HG03139 (cell line): ENCODE measurements around the gene FAM171A2.
"Not testable (repeated sequence)": the region's sequence is repeated elsewhere in the genome, so short reads cannot be mapped to it uniquely, and the experiment has no call there.

Source experiments
- ATAC-seq: cut with Tn5 transposase; IDR thresholded peaks from one replicate; pipeline ENCODE4 v1.9.1; 2021; ENCODE audit not compliant: unreplicated experiment

FAM171A2 gene

GRCh38 chr17:44348234-44348987, 15.2 kb downstream of the FAM171A2 start:
- ATAC-seq, result peak; percentile 37

DNA sequence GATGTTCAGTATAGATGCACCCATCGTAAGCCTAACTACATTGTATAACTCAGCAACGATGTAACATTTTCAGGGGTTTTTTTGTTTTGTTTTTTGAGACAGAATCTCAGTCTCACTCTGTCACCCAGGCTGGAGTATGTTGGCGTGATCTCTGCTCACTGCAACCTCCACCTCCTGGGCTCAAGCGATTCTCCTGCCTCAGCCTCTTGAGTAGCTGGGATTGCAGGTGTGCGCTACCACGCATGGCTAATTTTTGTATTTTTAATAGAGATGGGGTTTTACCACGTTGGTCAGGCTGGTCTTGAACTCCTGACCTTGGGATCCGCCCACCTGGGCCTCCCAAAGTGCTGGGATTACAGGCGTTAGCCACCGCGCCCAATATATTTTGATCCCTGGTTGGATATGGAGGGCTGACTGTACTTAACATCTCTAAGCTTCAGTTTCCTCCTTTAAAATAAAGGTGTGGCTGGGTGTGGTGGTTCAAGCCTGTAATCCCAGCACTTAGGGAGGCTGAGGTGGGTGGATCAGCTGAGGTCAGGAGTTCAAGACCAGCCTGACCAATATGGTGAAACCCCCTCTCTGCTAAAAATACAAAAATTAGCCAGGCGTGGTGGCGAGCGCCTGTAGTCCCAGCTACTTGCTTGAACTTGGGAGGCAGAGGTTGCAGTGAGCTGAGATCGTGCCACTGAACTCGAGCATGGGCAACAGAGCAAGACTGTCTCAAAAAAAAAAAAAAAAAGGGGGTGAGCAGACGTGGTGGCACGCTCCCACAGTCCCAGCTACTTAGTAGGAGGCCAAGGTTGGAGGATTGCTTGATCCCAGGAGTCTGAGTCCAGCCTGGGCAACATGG, 16.2 kb downstream of the FAM171A2 start:
- ATAC-seq, result not testable (repeated sequence)

DNA sequence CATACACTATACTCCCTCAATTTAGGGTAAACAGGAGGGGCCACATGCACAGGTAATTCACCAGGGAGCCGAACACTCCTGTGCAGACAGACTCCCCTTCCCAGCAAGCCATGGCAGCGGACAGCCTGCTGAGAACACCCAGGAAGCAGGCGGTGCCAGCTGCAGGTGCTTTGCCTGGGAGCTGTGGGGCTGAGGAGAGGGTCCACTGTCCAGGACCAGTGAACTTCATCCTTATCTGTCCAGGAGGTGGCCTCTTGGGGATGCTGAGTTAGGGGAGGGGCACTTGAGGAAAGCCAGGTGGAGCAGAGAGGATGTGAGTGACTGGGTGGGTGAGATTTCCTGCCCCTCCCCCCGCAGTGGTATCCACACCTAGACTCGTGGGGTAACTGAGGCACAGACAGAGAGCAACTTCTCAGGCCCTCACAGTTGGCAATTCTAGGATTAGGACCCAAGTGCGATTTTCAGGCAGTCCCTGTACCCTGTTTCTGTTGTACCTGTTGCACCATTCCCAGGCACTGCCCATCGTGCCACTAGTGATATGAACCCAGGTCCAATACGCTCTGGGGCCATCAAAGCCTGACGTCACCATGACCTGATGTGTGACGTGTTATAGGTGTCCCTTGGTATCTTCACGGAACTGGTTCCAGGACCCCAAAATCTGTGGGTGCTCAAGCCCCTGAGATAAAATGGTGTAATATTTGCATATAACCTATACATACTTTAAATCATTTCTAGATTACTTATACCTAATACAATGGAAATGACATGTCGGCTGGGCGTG, 17.4 kb downstream of the FAM171A2 start:
- ATAC-seq, result no peak

DNA sequence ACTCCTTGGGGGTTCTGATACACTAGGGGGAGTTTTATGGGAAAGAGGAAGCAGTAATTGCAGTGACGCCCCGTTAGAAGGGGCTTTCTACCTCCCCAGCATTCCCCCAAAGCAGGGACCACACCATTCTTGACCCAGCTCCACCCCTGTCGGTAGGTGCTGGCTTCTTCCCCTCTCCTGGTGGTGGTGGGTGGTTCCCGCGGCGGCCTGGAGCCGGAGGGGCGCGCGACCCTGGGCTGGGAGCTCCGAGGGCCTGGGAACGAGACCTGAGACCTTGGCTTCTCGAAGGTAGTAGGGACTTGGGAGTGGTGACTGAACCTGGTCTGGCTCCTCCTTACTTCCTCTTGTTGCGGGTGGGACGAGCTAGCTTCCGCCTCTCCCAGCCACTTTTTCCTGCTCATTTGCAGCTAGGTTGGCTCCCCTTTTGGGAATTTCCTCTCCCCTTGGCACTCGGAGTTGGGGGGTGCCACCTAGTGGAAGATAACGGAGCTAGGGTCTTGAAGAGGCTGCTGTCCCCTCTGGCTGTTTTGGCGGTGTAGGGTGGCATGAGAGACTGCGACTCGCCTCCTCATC, 18.1 kb downstream of the FAM171A2 start:
- ATAC-seq, result peak; percentile 2

DNA sequence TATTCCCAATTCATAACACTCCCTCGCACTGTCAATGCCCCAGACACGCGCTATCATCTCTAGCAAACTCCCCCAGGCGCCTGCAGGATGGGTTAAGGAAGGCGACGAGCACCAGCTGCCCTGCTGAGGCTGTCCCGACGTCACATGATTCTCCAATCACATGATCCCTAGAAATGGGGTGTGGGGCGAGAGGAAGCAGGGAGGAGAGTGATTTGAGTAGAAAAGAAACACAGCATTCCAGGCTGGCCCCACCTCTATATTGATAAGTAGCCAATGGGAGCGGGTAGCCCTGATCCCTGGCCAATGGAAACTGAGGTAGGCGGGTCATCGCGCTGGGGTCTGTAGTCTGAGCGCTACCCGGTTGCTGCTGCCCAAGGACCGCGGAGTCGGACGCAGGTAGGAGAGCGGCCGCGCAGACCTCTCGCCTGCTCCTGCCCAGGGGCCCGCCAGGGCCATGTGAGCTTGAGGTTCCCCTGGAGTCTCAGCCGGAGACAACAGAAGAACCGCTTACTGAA, 18.7 kb downstream of the FAM171A2 start, which contains the start of gene GRN:
TSS of gene GRN (plus strand) at position 364 of the 515 bp plus-strand sequence. CDS start 3,863 bp downstream, outside the sequence.
- ATAC-seq, result peak; percentile 47

DNA sequence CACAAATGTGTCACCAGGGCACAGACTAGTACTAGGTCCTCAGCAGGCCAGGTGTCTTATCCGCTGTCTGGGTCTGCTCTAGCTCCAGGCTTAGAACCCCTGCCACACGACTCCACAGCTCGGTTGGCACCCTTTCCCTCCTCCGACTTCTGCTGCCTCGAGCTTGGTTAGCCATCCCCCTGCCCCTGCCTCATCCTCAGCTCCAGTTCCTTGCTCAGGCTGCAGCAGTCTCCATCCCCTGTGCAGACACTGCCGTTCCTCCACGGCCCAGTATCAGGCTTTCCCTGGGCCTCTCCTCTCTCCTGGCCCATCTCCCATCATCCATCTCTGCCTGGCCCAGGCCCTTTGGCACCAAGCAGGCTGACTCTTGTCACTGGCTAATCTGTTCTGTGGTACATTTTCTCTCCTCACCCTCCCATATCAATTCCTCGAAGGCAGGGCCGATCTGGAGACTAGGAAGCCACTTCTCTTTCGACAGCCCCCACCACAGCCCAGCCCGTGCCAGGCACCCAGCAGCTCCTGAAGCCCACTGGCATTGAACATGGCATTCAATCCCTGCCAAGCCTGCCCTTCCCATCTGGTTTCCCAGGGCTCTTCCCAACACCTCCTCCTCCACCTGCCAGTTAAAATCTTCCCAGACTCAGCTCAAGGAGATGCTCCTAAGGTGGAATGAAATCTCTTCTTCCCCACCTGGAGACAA, 20.0 kb downstream of the FAM171A2 start:
- ATAC-seq, result no peak

DNA sequence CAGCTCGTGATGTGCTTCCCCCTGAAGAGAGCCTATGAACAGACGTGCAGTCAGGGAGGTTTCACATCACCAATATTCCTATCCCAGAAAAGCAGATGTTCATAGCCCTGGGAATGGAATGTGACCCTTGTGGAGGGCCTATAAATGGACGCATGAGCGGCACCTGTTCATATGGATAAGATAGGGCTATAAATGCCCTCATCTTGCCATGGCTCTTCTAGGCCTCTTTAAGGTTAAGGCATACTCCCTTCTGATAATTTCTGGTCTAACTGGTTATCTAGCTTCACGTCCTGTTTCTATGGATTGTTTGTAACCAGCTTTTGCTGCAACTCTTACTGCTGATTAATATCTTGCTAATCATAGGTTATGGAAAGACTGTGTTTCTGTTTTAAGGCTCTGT, 23.1 kb downstream of the FAM171A2 start:
- ATAC-seq, result not testable (repeated sequence)

GRCh38 chr17:44338702-44339101, 25.0 kb downstream of the FAM171A2 start:
- no peak for ATAC-seq

- no peak for ATAC-seq
Observed at GRCh38 chr17:44335968-44336367, 27.7 kb downstream of the FAM171A2 start.

GRCh38 chr17:44335564-44335963, 28.1 kb downstream of the FAM171A2 start:
- no peak for ATAC-seq

- ATAC-seq, result no peak
Observed at GRCh38 chr17:44334727-44335126, 28.9 kb downstream of the FAM171A2 start.

- ATAC-seq, result no peak
Observed at GRCh38 chr17:44334315-44334714, 29.3 kb downstream of the FAM171A2 start.

DNA sequence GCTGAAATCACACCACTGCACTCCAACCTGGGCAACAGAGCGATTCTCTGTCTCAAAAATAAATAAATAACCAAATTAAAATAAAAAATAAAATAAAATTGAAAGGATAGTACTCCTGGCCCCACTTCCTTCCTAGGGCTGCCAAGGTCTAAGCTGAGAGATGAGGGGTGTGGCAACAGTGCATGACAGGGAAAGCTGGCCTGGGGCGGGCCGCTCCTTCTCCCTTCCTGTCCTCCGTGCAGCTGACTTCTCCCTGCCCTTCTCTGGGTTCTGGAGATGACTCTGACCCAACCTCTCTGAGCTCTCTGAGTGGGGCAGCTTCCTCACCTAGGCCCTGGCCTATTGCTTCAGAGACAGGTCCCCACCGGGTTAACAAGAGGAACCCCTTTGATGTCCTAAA, 30.3 kb downstream of the FAM171A2 start:
- ATAC-seq, result no peak

GRCh38 chr17:44331249-44331760, 32.3 kb downstream of the FAM171A2 start:
- no peak for ATAC-seq

DNA sequence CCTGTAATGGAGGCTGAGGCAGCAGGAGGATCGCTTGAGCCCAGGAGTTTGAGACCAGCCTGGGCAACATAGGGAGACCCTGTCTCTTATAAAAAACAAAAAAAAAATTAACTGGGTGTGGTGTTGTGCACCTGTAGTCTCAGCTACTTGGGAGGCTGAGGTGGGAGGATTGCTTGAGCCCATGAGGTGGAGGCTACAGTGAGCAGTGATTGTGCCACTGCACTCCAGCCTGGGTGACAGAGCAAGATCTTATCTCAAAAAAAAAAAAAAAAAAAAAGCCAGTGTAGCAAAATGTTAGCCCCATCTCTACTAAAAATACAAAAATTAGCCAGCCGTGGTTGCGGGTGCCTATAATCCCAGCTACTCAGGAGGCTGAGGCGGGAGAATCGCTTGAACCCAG, 33.4 kb downstream of the FAM171A2 start:
- not testable (repeated sequence) for ATAC-seq

DNA sequence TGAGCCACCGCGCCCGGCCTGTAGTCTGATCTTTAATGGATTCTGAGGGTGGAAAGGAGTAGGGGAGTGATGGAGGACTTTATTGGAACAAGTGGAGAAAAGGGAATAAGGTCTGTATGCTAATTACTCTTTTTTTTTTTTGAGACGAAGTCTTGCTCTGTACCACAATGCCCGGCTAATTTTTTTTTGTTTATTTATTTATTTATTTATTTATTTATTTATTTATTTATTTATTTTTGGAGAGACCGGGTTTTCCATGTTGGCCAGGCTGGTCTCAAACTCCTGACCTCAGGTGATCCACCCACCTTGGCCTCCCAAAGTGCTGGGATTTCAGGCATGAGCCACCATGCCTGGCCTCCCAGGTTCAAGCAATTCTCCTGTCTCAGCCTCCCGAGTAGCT, 34.1 kb downstream of the FAM171A2 start:
- ATAC-seq, result not testable (repeated sequence)

DNA sequence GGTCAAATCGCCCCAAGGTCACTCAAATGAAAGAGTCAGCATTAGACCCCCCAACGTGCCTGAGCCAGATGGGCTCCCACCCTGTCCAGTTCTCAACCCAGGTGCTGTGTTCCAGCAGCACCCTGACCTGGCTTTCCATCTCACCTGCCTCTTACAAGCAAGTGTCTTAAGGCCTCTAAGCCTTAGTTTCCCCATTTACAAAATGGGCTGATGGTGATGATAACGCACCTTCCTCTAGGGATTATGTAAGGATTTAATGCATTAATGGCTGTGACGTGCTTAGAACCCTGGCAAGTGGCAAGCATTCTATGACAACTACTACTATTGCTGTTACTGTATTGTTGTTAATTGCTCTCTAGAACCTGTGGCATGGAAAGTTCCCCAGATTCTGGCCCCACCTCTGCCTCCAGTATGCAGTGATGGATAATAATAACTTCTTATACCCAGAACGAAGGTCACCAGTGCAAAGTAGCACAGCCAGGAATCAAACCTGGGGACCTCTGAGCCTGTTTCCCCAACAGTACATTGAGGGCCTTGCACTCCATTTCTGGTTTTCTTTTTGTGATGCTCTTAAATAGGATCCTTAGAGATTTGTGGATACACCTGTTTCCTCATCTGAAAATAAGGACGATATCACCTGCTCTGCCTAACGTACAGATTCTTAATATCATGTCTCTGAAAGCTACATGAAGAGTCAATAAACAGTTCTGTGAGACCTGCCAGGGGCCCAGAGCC, 35.8 kb downstream of the FAM171A2 start:
- ATAC-seq, result no peak

- peak; percentile 37 for ATAC-seq
Observed at GRCh38 chr17:44326861-44327444, 36.7 kb downstream of the FAM171A2 start.
